DMS53 treated with DMSO at 0.1 percent for 48 hours (cell line): ENCODE results near the gene ANTXRL.
"Not testable (repeated sequence)": the region's sequence is repeated elsewhere in the genome, so short reads cannot be mapped to it uniquely, and the experiment has no call there.

Source experiments
- DNase-seq: peaks from one replicate; lab custom pipeline; 2025; ENCODE audit not compliant: unreplicated experiment; lab: John Stamatoyannopoulos, UW

ANTXRL gene

DNA sequence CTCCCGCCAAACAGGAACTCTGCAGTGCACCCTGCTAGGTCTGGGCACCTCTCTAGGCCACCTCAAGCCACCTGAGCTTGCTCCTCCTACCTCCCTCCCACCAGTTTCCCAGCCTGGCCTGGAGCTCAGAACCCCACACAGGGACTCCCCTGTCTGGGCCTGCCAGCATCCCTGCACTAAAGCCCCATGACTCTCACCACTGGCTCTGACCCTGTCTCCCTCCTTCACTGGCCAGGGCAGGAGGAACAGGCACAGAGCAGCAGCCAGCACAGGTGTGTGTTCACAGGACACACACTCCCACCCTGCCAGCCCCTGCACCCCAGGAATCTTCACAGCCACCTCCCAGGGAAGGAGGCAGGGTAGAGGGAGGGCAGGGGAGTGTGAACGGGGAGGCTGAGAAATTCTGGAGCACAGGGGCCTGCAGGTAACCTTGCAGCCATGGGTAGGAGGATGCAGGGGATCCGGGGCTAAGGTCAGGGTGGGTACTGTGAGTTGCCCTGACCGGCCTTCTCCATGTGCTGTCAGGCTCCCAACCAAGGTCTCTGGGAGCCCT, 13.9 kb upstream of the ANTXRL start:
- no peak for DNase-seq

DNA sequence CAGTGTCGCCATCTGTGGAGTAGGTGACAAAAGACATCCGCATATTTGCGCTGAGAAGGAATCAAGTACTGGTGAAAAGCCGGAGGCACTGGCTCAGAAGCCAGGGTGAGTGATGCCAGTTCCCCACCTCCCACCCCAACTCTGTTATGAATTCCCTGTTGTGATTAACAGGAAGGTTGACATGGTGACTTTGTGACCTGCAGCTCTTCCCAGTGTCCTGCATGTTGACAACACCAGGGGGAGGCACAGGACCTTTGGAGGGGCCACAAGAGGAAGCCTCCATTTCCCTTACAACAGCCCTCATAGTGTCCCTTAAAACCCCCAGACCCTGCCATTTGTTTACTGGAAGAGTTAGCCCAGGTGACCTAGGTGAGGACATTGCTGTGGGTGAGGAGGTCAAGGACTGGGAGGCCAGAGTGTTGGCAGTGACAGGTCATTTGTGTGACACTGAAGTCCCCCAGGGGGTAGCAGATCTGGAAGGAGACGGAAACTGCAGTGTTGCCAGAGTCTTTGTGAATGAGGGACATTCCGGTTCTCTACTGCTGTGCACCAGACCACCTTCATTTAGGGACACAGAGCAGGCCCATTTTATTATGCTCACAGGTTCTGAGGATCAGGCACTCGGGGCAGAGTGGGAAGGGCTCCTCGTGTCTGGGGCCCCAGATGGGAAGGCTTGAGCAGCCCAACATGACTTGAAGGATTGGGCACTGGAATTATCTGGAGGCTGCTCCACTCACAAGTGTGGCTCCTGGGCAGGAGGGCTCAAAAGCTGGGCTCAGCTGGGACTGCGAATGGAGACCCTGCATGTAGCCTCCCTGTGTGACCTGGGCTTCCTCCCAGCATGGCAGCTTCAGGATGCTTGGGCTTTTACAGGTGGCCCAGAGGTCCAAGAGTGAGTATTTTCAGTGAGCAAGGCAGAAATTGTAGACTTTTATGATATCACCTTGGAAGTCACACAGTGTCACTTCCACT, 13.0 kb upstream of the ANTXRL start:
- DNase-seq = no peak

DNA sequence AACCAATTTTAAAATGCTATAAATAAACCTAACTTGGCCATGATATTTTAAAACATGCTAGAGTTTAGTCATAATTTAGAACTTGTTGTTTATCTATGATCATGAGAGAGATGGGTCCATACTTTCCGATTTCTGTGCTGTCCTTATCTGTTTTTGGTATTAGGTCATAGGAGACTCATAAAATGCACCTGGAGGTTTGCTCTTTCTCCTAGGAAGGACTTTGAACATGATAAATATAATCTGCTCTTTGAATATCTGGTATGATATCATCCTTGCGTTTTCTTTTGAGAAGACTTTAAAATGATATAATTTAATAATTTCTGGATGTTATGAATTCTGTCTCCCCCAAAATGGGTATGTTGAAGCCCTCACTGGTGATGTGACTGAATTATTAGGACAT, 9.0 kb upstream of the ANTXRL start:
- DNase-seq = no peak

DNA sequence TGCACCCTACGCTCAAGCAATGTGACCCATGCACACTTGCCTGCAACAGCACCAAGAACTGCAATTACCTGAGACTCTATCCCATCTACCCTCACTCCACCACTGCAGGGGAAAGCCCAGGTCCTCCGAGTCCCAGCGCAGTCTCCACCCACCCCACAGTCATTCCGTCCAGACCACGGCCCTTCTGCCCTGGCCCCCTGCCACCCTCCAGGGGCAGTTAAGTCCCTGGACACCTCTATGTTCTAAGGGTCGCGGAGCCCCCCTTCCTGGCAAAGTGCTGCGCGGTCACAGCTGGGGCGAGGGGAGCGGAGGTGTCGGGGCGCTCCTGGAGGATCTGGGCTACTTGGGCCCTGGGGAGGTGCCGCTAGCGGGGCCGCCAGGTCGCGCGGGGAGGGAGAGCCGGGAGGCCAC, 4.4 kb upstream of the ANTXRL start:
- not testable (repeated sequence) for DNase-seq

DNA sequence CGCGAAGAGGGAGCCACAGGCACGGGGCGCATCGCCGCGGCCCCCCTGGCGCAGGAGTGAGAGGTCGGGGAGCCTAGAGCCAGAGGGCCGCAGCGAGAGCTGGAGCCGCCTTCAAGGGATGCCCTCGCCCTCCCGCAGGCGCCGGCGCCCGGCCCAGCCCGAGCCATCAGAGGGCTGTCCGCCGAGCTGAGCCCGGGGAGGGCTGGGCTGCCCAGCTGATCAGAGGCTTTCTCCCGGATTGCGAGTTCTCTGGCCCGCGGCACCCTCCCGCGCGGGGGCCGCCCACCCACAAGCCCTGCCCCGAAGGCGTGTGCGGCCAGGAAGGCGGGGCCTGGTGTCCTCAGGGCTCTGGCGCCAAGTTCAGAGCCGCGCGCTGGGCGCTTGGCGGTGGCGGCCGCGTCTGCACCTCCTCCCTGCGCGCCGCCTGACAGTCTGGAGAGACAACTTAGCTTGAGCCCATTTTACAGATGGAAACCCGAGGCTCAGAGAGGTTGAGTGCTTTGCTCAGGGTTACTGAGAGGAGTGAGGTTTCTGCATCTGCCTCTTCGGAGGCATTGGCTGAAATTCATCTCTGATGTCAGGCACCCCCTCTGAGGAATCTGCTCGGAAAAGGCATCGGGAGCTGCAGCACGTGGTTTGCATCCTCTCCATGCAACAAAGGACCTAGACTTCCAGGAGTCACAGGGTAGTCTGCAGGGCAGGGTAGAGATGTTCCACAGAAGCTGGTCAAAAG, 3.8 kb upstream of the ANTXRL start:
- DNase-seq = peak; percentile 42

DNA sequence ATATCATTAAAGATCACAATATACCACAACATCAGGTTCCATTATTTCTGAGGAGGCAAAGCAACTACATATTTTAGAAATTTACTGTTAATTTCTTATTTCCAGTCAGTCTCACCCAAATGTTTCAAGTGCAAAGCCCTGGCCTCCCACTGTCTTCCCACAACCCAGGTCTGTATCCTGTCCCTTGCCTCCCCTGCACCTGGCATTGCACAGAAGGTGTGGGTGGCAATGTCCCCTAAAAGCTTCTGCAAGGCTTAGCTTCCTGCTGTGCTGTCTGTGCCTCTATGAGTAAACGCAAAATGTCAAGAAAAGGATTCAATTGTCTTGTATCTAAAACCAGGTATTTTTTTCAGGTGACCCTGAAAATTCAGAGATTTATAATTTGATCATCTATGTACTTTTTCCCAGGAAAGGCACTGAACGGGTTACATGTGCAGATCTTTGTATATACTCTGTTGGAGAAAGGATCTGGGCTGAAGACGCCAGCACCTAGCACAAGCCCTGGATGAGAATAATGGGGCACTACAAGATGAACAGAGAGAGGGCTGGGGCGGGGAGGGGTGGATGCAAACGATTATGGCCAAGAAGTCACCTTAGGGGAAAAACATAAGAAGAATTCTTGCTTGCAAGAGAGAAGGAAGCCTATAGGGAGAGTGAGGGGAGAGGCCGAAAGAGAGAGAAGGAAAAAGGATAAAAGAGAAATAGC, 3.1 kb upstream of the ANTXRL start:
- no peak for DNase-seq

DNA sequence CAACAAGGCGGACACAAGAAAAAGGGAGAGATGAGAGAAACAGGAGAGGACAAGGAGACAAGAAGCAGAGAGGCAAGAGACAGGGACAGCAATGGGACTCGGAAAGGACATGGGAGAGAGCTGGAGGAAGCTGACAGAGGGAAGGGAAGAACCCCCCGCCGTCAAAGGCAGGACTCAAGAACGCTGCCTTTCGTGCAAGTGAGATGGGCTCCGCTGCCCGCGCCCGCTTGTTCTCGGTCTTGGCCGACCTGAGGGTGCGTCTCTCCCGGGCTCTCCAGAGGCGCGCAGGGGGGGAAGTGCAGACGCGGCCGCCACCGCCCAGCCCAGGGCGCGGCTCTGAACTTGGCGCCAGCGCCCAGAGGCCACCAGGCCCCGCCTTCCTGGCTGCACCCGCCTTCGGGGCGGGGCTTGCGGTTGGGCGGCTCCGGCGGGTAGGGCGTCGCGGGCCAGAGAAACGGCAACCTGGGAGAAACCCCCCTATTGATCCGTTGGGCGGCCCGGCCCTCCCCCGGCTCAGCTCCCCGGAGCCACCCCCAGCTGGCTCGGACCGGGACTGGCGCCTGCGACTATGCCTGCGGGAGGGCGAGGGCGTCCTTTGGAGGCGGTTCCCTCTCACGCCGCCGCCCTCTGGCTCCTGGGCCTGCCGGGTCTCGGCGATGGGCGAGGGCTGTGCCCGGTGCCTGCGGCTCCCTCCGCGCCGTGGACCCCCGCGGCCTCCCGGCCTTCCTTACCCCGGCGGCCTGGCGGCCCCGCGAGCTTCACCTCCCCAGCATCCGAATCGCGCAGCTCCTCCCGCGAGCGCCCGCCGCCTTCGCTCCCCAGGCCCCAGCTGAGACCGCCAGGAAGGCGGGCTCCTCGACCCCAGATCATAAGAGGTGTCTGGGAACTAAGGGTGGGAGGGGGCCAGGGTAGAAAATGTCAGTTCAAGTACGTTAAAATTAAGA, 2.2 kb upstream of the ANTXRL start:
- DNase-seq = peak; percentile 50

DNA sequence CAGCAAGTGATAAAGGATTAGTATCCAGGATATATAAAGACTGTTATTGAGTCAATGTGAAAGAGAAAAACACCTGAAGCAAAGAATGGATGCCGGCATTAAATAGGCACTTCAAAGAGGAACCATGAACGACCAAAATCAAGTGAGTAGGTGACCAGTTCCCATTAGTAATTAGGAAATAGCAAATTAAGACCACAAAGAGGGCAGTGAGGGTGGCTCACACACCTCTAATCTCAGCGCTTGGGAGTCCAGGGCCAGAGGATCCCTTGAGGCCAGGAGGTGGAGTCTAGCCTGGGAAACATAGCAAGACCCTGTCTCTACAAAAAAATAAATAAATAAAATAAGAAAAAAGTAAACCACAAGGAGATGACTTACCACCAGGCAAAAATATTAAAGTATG, 1.5 kb upstream of the ANTXRL start:
- no peak for DNase-seq

DNA sequence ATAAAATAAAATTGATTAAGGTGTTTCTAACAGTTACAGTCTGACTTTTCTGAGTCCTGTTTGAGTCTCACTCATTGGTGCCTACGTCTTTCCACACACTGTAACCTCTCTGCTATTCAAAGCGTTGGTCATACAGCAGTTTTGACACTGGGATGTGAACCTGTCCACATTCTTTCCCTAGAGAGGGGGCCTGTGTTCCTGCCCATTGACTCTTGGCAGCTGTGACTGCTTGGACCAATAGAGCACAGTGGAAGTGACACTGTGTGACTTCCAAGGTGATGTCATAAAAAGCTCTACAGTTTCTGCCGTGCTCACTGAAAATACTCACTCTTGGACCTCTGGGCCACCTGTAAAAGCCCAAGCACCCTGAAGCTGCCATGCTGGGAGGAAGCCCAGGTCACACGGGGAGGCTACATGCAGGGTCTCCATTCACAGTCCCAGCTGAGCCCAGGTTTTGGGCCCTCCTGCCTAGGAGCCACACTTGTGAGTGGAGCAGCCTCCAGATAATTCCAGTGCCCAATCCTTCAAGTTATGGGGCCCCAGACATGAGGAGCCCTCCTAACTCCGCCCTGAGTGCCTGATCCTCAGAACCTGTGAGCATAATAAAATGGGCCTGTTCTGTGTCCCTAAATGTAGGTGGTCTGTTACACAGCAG, 704 bp upstream of the ANTXRL start:
- no peak for DNase-seq

DNA sequence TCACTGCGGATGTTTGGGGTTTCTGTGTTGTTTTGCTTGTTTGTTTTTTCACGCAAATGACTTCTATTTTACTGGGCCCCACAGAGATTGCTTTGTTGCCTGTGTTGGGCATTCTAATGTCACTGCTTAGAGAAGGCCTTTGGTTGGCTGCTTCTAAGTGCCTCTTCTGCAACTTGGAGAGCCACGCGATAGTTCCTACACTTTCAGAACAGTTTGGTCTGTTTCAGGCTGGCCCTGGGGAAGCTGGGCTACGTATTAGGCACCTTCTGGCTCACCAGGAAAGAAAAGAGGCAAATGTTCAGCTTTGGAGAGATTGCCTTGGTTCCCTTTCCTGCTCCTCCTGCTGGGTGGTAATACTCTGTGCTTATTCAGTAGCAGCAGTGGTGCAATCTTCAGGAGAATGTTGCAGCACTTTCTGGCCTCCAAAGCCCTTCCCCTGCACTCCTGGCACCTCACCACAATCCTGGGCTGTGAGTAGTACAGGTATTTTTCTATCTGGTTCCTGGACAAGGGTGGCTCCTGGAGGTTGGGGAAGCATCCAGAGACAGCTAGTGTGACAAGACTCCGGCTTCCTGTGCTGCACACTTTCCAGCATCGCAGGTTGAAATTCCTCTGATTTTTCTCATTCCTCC, 1.2 kb downstream of the ANTXRL start:
- no peak for DNase-seq

DNA sequence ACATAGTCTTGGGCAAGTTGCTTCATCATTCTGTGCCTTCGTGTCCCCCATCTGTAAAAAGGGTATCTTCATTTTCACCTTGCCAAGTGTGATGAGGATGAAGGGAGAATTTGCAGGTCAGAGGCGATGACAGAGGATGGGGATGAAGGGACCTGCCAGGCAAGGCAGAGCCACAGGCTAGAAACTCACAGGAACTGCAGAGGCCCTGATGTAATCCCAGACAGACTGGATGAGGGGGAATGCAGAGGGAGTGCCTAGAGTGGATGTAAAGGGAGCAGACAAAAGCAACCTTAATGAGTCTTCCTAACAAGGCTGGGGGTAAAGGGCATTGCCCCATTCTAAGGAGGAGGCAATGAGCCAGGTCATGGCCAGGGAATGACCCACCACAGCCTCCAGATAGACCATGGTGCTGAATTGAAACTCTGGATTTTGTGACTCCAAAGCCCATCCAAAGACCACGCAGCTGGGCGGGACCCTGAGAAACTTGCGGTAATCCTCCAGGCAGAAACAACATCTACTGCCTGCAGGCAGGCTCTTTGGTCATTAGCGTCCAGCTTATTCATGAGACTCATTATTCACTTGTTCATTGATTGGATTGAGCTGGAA, 1.9 kb downstream of the ANTXRL start:
- no peak for DNase-seq

DNA sequence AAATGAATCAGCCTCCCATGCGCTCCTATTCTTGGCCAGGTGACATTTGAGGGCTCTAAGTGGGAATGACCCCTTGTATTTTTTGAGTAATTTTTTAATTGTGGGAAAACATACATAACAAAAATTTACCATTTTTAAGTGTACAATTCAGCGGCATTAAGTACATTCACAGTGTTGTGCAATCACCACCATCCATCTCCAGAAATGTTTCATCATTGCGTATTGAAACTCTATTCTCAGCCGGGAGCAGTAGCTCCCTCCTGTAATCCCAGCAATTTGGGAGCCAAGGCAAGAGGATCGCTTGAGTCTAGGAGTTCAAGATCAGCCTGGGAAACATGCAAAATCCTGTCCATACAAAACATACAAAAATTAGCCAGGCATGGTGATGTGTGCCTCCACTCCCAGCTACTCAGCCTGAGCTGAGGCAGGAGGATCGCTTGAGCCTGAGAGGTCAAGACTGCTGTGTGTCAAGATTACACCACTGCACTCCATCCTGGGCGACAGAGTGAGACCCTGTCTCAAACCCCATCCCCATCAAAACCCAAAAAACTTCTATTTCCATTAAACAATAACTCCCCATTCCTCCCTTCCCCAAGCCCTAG, 2.5 kb downstream of the ANTXRL start:
- DNase-seq = no peak

DNA sequence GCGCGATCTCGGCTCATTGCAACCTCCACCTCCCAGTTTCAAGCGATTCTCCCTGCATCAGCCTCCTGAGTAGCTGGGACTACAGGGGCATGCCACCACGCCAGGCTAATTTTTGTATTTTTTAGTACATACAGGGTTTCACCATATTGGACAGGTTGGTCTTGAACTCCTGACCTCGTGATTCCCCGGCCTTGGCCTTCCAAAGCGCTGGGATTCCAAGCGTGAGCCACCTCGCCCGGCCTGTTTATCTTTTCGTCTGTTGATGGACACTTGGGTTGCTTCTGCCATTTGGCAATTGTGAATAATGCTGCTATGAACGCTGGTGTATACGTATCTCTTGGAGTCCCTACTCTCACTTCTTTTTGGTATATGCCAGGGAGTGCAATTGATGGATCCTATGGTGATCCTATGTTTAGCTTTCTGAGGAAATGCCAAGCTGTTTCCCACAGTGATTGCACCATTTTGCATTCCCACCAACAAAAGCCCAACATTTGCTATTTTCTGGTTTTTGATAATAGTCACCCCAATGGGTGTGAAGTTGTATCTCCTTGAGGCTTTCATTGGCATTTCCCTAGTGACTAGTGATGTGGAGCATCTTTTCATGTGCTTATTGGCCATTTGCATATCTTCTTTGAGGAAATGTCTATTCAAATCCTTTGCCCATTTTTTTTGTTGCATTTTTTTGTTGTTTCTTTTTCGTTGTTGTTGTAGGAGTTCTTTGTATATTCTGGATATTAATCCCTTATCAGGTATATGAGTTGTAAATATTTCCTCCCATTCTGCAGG, 3.5 kb downstream of the ANTXRL start:
- DNase-seq = no peak

DNA sequence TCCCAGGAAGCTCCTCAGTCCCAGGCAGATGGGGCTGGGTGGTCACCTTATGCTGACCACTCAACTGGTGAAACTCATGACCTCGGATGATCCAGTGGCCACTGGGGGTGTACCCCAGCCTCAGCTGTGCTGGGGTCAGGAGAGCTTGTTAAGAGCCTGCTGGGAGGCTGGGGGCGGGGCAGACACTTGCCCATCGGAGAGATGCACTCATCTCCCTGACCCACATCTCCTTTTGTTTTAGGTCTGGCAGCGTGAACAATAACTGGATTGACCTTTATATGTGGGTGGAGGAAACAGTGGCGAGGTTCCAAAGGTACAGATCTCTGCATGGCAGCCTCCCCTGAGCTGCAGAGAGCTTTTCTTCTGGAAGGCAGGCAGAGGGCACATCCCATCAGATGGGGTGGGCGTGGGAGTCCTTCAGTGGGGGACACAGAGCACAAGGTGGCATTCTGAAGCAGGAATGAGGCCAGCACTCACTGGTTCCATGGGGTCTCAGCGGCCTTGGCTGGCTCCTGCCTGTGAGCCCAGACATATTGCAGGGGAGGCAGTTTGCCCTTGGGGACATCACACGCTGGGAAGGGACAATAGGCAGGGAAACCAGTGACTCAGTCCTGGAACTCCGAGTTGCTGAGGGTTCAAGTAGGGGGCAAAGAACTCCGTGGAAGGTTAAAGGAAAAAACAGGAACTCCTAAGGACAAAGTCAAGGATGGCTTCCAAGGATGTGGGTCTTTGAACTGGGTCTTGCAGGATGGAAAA, 5.2 kb downstream of the ANTXRL start:
- no peak for DNase-seq

DNA sequence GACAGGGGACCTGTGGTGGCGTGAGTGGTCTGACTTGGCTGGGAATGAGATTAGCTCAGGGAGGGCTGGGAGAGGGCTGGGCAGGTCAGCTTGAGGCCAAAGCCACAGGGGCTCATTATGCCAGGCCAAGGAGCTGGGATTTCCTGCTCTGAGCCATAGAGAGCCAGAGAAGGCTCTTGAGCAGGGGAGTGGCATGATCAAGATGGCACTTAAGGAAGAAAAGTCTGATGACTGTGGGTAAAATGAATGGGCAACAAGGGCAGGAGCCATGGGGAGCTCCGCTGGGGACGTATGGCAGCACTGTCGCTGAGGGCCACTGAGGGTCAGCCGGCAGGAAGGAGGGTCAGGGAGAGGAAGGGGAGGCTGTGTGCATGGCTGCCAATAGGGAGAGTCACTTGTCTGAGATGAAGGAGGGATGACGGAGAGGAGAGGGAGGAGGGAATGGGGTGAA, 5.8 kb downstream of the ANTXRL start:
- DNase-seq = no peak

DNA sequence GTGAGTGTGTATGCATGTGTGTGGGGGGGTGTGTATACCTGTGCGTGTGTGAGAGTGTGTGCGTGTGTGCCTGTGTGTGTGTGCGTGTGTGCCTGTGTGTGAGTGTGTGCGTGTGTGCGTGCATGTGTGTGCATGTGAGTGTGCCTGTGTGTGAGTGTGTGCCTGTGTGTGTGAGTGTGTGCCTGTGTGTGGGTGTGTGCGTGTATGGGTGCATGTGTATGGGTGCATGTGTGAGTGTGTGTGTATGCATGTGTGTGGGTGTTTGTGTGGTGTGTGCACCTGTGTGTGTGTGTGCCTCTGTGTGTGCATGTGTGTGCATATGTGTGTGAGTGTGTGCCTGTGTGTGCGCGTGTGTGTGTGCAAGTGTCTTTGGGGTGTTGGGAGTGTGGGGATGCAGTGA, 6.4 kb downstream of the ANTXRL start:
- no peak for DNase-seq
